T-helper 9 cell (primary cell): ENCODE data around the gene MBOAT1.
A peak's percentile ranks its signal among the peaks of the same experiment; 100 is the strongest.

Experiments
- DNase-seq: peaks from one replicate; pipeline ENCODE4 v3.0.0-alpha.2; 2020

The MBOAT1 gene

GRCh38 chr6:20233007-20233730, 20.9 kb upstream of the MBOAT1 start:
- DNase-seq: no peak

- no peak for DNase-seq
Observed at GRCh38 chr6:20232188-20232587, 19.9 kb upstream of the MBOAT1 start.

- DNase-seq: no peak
Observed at GRCh38 chr6:20230401-20231119, 18.3 kb upstream of the MBOAT1 start.

- no peak for DNase-seq
Observed at GRCh38 chr6:20229881-20230280, 17.6 kb upstream of the MBOAT1 start.

DNA sequence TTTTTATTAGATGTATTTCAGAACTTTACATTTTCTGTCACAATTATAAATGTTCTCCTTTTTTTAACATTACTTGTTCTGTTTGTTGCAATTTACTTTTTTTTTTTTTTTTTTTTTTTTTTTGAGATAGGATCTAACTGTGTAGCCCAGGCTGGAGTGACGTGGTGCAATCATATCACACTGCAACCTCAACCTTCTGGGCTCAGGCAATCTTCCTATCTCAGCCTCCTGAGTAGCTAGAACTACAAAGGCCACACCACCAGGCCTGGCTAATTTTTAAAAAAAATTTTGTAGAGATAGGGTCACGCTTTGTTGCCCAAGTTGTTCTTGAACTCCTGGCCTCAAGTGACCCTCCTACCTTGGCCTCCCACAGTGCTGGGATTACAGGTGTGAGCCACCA, 15.1 kb upstream of the MBOAT1 start:
- no peak for DNase-seq

- DNase-seq: no peak
Observed at GRCh38 chr6:20223141-20223540, 10.9 kb upstream of the MBOAT1 start.

DNA sequence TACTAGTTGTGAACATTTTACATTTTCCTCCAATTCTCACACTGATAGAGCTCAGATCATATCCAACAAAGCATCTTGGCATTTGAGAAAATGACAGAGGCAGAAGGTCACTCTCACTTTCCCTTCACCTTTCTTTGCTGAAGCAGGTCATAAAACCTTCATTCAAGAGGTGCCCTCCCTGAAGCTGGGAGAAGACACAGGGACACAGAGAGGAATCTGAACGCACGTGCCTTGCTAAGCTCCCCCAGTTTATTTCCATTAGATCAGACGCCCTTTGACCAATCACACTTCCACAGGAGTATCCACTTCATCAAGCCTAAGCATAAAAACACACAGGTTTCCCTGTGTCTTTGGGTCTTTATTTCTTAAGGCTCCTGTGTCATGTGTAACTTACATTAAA, 9.2 kb upstream of the MBOAT1 start:
- no peak for DNase-seq

DNA sequence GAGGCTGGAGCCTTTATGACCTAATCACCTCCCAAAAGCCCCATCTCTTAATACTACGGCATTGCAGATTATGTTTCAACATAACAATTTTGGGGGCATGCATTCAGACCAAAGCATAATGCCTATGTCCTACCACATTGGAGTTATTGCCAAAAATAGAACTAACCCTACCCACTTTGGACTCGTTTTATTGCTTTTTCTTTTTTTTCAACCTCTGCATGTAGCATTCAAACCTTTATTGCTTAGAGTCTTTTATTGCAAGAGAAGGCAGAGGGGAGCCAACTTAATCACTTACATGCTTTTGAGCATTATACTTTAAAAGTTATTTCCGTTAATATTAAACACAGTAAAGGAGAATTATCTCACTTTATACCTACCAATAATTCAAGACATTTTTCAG, 8.1 kb upstream of the MBOAT1 start:
- no peak for DNase-seq

DNA sequence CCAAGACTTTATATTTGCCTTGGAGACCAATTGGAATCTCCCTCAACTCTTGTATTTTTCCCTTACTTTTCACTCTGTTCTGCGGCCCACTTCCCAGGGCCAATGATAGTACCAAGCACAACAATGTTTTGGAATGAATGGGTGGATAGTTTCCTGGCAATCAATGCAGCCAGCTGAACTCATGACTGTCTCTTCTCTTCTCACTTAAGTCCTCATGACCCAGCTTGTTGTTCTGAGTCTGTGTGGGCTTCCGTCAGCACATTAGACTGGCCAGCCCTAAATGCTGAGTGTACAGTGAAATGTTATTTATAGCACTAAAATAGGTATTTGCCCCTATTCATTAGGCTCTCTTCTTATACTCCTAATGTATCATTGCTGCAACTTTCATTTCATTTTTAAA, 5.6 kb upstream of the MBOAT1 start:
- no peak for DNase-seq

DNA sequence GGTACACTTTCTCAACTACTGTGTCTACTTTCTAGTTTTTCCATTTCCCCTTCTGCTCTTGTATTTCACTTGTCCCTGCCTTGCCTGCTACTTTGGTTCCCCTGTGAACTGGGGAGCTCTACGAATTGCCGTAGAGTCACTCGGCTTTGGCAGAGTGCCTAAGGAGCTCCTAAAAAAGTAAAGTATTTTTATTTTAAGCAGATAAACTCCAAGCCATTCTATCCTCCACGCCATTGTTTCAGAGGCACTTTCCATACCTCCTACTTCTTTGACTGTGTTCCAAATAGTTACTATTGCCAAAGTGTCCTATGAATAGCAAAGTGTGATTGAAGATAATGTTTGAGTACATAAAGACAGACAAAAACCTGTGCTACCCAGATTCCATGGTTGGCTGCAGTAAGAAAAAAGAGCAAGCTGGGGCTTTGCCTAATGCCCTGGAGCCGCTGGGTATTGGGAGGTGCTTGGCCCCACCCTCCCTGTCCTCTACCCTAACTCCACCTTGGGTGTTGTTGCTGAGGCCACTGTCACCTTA, 5.1 kb upstream of the MBOAT1 start:
- no peak for DNase-seq

GRCh38 chr6:20215310-20215709, 3.0 kb upstream of the MBOAT1 start:
- DNase-seq: no peak

DNA sequence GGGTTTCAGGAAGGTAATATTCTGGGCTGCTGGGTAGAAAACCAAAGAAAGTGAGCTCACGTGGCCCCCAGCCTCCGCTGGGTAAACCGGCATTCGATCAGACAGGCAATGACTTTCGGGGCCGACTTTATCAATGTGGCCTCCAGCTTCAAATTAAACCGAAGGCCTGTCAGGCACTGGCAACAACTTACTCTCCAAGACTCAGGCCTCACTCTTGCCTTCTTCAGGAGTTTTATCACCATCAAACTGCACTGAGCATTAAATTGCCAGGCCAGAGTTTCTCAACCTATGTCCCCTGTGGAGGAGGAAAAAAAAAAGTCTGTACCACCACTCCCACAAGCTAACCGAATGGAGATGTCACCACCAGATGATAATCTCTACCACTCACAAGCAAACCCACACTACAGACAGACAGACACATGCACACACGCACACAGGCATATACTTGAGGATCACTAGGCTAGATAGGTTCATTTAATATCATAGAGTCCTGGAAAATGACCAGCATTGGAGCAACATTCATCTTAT, 1.1 kb upstream of the MBOAT1 start:
- no peak for DNase-seq

GRCh38 chr6:20211941-20212391, 303 bp downstream of the MBOAT1 start:
- peak; percentile 17 for DNase-seq

DNA sequence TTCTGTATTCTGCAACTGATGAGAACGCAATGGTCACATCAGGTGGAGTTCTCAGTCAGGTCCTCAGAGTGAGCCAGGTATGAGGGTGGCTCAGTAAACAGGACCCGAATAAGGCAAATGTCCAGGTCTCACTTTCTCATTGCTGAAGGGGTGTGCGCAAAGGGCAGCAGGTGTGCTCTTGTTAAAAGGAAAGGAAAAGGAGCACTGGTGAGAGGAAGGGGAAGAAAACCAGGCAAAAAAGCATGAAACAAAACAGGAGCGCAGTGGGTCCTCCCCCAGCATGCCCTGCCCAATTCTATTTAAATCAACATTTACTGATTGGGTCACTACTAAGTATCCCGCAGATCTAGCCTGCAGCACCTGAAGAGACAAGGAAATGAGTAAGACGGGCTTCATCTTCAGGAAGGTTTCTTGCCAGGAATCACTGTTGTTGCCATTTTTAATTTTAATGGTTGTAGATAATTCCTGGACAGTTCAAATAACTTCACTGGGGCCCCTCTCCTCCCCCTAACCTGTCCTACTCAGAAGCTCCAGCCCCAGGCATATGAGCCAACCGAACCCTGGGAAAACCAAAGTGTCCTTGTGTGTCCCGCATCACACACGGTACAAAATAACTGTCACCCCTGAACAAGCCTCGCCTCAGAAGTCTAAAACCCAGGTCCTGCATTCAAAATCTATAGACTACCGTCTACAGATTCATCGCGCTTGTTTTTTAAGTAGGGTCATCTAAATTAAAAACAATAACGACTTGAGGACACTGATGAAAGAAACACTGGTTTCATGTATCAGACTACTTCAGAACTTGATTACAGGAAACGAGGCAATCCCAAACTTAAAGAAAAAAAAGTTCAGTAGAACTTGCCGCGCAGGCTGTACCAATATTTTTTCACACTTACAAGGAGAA, 980 bp downstream of the MBOAT1 start:
- DNase-seq: no peak

- DNase-seq: no peak
Observed at GRCh38 chr6:20210158-20210557, 2.1 kb downstream of the MBOAT1 start.

- no peak for DNase-seq
Observed at GRCh38 chr6:20208687-20209378, 3.4 kb downstream of the MBOAT1 start.

- no peak for DNase-seq
Observed at GRCh38 chr6:20207088-20207418, 5.2 kb downstream of the MBOAT1 start.

GRCh38 chr6:20205722-20206161, 6.5 kb downstream of the MBOAT1 start:
- DNase-seq: no peak

DNA sequence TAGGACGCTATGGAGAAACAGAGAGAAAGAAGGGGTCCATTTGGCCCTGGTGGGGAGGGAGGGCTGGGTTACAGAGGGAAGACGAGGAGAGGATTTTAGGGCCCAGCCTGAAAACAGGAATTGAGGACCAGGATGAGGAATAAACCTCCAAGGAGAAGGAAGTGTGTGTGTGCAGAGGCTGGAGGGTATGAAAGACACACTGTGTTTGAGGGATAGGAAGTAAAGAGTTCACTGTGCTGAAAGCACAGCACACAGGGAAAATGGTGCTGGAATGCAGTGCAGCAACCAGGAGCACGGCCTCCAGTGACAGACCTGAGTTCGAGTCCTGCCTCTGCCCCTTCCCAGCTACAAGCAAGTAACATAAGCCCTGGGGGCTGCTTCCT, 7.8 kb downstream of the MBOAT1 start:
- no peak for DNase-seq

DNA sequence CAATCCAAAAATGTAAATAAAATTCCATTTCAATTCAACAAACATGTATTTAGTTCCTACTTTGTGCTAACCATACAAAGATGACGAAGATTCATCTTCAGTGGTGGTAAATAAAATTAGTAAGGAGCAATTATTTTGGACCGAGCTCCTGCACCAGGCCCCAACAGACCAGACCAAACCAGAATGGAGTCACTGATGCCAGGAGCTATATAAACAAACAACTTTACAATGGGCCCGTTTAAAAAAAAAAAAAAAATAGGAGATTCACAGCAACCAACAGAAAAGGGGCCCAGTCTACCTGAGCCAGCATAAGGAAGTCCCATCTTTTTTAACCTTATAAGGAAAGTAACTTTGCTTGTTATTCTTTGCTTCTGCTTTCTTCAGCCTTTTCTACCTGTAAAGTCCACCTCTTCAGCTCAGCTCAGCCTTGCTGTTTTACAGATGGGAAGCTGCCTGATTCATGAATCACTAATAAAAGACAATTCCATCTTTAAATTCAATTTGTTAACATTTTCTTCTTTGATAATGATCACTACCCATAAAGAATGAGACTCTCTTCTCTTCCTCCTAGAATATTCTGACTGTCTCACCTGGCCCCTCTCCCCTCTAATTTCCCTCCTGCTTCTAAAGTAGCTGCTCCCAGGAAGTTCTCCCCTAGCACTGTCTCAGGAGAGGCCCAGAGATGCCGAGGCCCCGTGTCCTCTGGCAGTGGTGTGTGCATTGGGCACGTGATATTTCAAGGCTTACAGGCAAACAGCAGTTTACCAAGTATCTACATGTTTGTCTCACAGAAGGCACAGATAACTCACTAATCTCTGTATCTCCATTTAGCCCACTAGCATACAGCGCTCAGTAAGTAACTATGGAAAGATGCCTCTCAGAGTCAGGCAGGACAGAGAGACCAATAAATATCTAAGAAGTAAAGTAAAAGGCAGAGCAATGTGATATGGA, 8.4 kb downstream of the MBOAT1 start:
- no peak for DNase-seq

- no peak for DNase-seq
Observed at GRCh38 chr6:20202699-20203302, 9.5 kb downstream of the MBOAT1 start.
